Epithelial cell of esophagus (primary cell): Measurements from ENCODE around the gene CDH13.
A peak's percentile ranks its signal among the peaks of the same experiment; 100 is the strongest.

Experiments used
- DNase-seq: peaks from one replicate; pipeline ENCODE4 v3.0.0; 2010; ENCODE audit warnings: low read depth
- H3K4me3 ChIP-seq: 2 replicates; pipeline ENCODE4 v1.5.1; 2011; ENCODE audit warnings: mild to moderate bottlenecking, low read length, control low read depth
- TF ChIP-seq, protein P1 (sequence below): IDR thresholded peaks from 2 replicates; pipeline ENCODE4 v1.5.1; 2011; ENCODE audit warnings: low read depth, mild to moderate bottlenecking, low read length, control low read depth, inconsistent platforms; ENCODE audit not compliant: insufficient read depth; ENCODE audit errors: missing control alignments

Gene CDH13

DNA sequence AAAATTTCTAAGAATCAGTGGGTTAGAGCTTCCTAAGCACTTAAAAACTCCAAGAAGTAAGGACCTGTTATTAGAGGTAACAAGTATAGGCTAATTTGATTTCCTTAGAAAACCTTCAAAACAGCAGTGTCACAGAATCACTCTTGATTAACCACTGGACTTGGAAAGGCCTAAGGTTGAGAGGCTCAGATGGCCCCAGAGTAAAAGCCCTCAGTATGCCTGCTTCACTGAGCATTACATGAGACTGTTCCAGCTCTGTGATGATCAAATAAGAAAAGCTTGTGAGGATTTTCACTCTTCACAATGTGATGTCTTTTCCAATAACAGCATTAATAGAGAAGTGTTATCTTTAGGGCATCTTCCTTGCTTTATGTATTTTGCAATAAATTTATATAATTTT lies 671.8 kb downstream of the CDH13 start:
- TF ChIP-seq, protein P1, sequence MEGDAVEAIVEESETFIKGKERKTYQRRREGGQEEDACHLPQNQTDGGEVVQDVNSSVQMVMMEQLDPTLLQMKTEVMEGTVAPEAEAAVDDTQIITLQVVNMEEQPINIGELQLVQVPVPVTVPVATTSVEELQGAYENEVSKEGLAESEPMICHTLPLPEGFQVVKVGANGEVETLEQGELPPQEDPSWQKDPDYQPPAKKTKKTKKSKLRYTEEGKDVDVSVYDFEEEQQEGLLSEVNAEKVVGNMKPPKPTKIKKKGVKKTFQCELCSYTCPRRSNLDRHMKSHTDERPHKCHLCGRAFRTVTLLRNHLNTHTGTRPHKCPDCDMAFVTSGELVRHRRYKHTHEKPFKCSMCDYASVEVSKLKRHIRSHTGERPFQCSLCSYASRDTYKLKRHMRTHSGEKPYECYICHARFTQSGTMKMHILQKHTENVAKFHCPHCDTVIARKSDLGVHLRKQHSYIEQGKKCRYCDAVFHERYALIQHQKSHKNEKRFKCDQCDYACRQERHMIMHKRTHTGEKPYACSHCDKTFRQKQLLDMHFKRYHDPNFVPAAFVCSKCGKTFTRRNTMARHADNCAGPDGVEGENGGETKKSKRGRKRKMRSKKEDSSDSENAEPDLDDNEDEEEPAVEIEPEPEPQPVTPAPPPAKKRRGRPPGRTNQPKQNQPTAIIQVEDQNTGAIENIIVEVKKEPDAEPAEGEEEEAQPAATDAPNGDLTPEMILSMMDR: no peak
- DNase-seq: no peak
- no peak overlapping the region for H3K4me3 ChIP-seq

DNA sequence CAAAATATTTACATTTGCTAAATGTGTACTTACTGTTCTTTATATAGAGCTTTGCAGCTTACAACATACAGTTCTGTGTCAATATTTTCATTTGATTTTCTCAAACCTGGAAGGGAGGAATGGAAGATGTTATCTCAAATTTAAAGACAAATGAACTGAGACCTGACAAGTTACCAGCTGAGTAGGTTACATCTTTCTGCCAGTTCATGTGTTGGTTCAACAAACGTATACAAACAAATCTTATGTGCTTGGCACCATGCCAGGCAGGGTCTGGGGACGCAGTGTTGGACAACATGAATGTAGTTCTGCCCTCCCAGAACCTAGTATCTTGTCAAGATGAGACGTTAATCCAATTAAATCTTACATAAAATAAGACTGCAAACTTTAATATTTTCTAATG lies 673.6 kb downstream of the CDH13 start:
- DNase-seq: no peak
- H3K4me3 ChIP-seq: no peak overlapping the region
- TF ChIP-seq, protein P1: no peak

DNA sequence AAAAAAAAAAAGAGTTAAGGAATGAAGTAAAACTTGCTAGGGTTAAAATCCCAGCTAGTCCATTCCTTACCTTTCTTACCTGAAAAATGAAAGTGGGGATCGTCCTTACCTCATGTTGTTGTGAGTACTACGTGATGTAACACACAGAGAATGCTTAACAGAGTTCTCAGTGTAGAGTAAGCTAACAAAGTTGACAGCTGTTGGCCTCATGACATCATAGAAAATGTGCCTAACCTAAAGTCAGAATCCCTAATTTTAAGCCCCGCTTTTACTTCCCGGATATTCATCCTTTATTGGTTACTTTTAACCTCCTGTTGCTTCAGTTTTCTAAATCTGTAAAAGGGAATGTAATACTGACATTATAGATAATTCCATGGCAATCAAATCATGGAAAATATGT lies 675.2 kb downstream of the CDH13 start:
- no peak overlapping the region for H3K4me3 ChIP-seq
- TF ChIP-seq, protein P1: no peak
- no peak for DNase-seq

DNA sequence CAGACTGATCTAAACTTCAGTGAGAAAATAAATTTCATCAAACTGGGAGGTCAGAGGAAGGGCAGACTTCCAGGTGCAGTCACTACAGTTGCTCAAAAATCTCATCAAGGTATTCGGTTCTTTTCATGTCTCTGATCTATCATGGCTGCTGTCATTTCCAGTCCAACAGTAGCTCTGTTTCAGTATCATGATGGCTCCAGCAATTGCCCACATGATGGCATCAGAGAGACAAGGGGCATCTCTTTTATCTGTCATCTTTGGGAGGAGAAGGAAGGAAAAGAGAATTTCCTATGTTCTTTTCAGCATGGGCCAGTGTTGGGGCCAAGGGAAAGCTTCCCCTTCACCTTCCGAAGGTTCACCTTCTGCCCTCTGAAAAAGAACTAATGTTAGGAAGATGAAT lies 676.1 kb downstream of the CDH13 start:
- TF ChIP-seq, protein P1: no peak
- DNase-seq: no peak
- no peak overlapping the region for H3K4me3 ChIP-seq

DNA sequence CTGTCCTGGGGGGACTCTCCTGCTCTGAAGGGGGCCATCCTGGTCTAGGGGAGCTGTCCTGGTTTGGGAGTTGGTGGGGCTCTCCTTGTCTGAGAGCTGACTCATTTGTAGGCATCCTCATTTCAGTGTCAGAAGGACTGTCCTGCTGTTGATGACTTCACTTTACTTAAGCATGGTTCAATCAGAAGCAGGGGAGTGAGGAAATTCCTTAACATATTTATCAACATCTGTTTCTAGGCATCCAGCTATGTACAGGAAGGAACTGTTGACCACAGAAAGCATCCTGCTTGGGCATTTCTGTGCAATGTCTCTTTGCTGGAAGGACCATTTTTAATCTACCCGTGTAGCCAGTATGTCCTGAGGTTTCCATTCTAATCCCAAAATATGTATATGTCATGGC lies 678.3 kb downstream of the CDH13 start:
- peak; percentile 79 for DNase-seq
- TF ChIP-seq, protein P1: no peak
- no peak overlapping the region for H3K4me3 ChIP-seq

DNA sequence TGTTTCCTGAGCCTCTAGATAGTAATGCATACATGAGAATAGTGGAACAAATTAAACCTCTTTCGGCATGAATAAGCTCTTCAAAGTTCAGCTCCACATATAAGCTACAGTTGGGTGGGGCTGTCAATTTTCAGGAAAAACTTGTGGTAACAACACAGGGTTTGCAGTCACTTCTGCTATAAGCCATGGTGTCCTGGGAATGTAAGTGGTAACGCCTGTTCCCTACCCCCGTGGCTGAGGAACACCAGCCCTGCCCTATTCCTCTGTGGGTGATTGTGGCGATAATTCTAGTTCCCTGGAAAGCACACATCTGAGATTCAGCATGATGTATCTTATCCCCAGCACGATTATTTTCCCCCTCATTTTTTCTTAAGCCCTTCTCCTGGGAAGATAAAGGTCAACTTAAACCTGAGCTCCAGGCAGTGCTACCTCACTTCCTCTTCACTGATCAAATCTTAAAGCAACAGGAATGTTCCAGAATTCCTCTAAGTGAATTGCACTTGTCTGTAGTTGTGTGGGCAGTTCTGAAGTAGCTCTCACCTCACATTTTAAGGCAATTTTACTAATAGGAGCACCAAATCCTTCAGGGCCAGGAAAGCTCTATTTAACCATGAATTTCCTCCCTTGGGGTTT lies 680.3 kb downstream of the CDH13 start:
- TF ChIP-seq, protein P1: no peak

DNA sequence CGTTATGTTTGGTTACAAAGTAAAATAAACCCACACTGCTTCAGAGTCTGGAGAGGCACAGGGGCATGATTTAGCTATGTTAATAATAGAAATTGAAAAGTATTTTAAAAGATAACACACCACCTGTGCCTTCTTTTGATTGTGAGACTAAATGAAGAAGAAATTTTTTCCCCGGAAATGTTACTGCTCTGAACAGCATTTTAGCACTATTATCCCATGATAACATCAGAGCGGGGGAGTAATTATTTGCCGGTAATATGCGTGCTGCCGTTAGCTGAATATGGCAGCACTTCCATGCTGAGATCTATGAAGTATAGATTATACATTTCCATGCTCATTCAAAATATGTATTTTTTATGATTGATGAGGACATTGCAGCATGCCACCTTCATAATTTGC lies 680.8 kb downstream of the CDH13 start:
- TF ChIP-seq, protein P1: no peak
- no peak overlapping the region for H3K4me3 ChIP-seq
- no peak for DNase-seq

More for the DNA sequence above, 680.3 kb downstream of the CDH13 start:
- no peak for DNase-seq
- no peak overlapping the region for H3K4me3 ChIP-seq
